Measurements from ENCODE around the gene FANCG.

DNA sequence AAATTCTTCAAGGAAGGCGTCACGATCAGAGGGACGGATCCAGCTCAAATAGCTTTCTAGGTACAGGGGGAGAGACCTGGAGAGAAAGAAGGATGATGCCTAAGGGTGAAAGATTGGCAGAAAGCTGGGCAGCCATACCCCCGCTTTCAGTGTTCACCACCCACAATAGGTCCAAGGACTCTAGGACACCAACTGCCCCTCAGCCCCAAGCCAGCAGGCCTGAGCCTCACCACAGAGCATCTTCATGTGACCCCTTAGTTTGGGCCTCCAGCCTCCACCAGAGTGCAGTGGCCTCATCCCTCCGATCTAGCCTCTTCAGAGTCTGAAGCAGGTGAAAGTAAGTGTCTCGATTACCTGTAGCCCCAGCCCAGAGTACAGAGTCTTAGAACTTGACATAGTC, 5.6 kb downstream of the FANCG start:
- no peak for TF ChIP-seq EZH2 (IDR thresholded peaks at IDR 0.05; ENCODE audit: borderline replicate concordance, insufficient read depth, low read depth, low read length, poor library complexity, severe bottlenecking)
- TF ChIP-seq, protein P1, sequence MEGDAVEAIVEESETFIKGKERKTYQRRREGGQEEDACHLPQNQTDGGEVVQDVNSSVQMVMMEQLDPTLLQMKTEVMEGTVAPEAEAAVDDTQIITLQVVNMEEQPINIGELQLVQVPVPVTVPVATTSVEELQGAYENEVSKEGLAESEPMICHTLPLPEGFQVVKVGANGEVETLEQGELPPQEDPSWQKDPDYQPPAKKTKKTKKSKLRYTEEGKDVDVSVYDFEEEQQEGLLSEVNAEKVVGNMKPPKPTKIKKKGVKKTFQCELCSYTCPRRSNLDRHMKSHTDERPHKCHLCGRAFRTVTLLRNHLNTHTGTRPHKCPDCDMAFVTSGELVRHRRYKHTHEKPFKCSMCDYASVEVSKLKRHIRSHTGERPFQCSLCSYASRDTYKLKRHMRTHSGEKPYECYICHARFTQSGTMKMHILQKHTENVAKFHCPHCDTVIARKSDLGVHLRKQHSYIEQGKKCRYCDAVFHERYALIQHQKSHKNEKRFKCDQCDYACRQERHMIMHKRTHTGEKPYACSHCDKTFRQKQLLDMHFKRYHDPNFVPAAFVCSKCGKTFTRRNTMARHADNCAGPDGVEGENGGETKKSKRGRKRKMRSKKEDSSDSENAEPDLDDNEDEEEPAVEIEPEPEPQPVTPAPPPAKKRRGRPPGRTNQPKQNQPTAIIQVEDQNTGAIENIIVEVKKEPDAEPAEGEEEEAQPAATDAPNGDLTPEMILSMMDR (IDR thresholded peaks at IDR 0.05) = no peak
